HTERT RPE-1 (cell line): ENCODE results near the gene CDH13.

Experiments
- in situ Hi-C: fragments of 300-500 bp; cut with MboI; formaldehyde crosslinking; loops from 4 replicates; pipeline ENCODE4 v1.14.3; 2020; ENCODE audit warnings: low sequenced_read_pairs

The CDH13 gene

DNA sequence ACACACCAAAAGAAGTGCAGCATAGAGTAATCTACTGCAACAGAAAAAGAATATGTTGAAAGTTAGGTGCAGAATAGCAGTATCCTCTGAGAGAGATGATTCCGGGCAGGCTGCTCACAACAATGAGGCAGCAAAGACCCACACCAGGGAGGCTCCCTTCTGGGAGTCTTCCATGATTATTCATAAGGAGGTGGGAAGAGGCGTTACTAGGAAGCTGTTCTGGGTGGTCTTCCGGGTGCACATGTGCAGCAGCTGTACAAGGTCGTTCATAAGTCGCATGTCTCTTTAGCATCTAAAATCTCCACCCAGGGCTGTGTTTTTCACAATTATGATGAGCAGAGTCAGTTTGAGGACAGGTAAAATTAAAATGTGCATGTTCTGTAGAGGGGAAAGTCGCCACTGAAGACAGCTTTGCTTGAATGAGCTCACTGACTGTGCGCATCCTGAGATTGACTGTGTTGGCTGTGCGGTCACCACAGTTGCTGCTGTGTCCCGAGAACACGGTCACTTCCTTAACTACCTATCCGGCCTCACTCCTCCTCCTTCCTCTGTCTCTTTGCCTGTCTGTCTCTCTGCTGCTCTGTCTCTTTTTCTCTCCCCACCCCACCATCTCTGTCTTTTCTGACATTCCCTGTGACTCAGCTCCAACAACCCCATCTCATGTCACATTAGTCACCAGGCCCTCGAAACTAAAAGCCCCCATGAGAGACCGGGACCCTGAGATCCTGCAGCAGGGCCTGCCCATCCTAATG is 1055.5 kb downstream of the CDH13 start:
- in situ Hi-C loops: no loop called here

DNA sequence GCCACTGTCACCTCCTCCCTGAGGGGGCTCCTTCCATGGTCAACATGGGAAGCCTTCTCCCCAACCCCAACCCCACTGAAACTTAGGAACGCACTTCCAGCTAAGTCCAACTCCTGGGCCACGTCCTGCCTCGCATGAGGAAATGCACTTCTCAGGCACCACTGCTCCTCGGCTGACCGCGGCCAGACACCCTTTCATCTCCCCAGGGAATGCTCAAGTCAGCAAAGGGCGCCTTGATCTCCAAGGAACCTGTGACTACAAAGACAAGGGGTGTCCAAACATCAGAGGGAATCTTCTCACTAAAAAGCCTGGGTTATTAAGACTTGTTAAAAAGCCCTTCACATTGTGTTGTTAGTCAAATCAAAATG is 1056.1 kb downstream of the CDH13 start:
- in situ Hi-C loops: no loop called here

DNA sequence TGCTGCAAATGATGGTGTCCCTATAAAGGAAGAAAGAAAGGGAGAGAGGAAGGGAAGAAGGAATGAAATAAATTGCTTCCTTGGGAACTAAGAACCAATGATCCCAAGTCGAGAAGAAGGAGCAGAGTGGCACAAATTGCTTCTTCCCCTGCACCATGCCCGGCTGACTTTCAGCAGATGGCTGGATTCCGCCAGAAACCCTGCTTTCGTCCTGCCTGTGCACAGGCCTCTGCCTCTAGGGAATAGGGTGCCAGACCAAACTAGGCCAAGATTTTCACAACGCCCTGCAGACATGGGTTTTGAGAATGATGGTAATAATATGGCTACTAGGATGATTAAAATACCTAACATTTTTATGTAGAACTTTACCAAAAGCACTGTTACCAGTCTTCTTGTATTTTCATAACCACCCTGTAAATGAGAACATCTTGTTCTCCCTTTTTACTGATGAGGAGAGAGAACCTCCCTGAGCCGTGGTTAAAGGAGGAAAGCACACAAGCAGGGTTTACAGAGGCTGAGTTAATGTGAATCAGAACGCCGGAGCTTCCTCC is 1058.9 kb downstream of the CDH13 start:
- in situ Hi-C loops: no loop called here

DNA sequence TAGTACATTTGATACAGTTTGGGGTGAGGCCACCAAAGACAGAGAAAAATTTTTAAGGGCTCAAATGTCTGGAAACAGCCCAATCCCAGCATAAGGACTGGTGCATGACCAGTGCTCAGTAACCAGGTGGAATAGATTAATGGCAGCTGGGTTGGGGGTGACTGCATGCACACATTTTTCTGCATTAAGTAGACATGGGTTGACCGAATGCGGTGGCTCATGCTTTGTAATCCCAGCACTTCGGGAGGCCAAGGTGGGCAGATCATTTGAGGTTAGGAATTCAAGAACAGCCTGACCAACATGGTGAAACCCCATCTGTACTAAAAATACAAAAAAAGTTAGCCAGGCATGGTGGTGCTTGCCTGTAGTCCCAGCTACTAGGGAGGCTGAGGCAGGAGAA is 1060.0 kb downstream of the CDH13 start:
- in situ Hi-C loops: no loop called here

DNA sequence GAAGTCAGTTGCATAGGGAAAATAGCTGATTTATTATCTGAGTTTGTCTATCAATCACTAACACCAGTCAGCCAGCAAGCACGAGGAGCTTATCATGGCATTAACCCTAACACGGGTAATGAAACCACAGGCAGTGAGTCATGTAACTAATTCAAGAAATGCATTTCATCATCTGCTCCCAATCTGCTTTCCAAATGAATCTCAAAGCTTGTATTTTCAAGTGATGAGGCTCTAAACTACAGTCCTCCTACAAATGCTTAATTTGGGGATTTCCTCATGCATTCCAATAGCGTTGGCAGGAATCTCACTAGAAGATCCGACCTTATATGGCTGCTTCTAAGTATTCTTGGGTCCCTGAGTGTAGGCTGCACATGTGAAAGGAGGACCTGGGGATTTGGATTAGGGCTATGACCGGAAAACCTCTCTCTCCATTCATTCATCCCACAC is 1062.6 kb downstream of the CDH13 start:
- in situ Hi-C loops: no loop called here

DNA sequence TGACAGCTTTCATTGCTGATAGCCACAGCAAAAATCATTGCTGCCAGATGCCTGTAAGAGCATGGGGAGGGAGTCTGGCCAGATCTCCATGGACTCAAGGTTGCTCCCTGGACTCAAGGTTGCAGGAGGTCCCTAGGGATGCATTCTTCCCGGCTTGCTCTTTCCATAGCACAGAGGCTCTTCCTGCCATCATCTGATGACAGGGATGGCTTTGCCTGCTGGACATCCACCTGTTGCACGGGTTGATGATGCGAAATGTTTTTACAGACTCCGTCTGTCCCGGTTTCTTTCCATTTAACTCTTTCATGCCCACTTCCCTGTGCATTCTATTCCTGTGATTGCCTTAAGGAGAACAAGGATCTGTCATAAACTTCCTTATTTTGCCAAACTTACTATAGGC is 1065.5 kb downstream of the CDH13 start:
- in situ Hi-C loops: no loop called here

DNA sequence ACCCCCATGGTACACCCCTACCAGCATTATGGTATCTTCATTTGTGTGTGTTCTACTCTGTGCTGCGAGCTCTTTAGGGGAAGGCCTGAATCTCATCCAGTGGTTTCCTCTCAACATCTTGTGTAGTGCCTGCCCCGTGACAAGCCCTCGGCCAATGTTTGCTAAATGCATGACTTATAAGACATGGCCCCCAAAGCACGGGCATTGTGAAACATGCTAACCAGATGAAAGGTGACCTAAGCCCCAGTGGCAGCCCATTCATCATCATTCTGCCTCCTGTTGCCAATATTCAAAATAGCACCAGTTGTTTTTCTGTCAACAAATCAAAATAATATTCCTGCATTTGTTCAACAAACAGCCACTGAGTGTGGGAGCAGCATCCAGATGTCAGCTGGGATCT is 1072.2 kb downstream of the CDH13 start:
- in situ Hi-C loops: no loop called here

DNA sequence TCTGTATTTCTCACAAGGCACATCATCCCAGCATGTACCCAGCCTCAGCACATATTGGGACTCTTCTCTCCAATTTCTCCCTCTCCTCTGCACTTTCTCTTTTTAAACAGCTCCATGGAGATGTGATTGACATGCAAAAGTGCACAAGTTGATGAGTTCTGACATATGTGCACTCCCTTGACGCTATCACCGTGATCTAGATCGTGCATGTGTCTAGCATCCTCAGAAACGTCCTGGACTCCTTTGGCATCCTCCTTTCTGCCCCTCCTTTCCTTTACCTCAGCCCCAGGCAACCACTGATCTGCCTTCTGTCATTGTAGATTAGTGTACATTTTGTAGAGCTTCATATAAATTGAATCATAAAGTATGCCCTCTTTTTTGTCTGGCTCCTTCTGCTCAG is 1073.0 kb downstream of the CDH13 start:
- in situ Hi-C loops: no loop called here

DNA sequence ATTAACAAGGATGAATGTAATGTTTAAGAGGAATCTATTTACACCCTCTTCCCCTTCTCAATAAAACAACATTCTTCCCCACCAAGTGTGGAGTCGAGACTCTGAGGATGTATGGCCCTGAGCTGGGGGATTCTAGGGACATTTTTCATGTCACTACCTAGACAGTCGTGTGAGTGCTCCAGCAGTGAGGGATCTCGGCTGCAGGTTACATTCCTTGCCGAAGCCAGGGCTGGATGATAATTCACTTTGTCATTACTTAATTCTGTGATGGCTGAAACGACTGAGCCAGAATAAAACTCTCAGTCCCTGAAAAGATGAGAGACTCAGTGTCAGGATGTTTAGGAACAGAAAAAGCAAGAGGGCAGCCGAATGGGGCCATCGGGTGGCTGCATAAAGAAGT is 1074.1 kb downstream of the CDH13 start:
- in situ Hi-C loops: no loop called here

DNA sequence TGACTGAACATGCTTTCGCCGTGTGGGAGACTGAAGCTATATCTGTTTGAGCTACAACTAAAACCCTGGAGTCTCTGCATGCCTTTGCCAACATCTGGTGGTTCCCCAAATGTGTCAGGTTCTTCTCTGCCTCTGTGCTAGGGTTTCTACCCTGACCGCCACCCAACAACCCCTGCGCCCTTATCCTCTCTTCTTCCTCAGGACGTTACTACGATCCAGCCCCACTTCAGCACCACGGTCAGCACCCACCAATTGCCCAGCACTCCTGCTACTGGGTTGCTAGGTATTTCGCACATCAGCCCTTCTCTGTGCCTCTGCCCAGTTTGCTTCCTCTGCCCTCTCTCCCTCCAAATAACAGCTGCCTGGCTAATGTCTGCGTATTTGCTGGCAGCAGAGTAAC is 1074.7 kb downstream of the CDH13 start:
- in situ Hi-C loops: no loop called here

DNA sequence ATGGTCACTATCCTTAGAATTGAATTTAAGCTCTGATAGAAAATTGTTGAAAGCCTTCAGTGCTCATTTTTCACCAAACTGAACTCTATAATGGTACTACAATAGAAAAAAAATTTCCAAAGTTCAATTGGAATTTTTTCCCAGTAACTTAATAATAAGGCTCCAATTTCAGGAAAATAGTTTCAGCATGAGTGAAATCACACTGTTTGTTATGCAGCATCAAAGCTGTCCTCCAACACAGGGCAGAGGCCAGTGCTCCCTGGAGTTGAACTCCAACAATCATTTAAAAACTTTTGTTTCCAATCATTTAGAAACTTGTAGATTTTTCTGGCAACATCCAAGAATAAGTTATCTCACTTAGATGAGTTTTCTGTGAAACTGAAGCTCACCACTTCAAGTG is 1077.9 kb downstream of the CDH13 start:
- in situ Hi-C loops: no loop called here

DNA sequence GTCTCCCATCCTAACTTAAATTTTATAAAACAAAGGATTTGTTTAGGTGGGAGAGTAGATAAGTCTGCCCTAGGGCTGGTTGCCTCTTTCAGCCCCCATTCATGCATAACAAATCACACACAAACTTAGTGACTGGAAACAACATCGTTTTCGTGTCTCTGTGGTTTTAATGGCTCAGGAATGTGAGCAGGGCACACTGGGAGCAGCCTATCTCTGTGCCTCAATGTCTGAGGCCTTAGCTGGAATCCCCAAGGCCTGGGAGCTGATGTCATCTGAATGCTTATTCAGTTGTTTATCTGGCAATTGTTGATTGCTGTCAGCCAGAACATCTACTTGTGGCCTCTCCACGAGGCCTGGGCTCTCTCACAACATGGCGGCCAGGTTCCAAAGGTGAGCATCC is 1079.1 kb downstream of the CDH13 start:
- in situ Hi-C loops: no loop called here

DNA sequence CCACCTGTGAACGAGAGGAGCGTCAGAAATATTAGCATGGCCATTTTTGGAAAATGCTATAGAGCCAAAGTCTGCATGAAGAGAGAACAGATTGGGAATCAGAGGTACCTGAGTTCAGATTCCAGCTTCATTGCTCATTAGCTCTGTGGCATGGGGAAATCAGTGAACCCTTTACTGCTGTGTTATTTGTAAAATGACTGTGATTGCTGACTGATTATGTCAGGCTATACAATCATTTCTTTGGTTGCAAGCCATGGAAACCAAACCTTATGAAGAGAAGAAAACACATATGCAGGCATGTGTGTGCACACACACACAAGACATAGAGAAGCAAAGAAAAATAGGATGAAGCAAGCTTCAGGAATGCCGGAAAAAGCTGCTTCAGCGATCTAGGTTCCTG is 1079.6 kb downstream of the CDH13 start:
- in situ Hi-C loops: no loop called here

DNA sequence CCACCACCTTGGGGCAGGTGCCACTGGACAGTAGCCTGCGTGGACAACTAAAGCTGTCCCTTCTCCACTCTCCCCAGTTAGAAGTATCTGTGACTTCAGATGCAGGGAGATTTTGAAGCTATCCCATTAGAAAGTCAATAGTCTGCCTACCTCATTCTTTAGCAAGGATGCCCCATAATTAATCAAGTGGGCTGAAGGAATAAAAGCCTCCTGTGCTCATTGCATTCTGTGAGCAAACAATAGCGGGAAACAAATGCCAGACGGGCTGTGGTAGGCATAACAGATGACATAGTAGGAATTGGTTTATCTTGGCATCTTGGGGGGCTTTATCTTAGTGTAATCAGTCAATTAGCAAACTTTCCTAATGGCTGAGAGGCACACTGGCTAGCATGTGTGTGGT is 1084.3 kb downstream of the CDH13 start:
- in situ Hi-C loops: no loop called here

DNA sequence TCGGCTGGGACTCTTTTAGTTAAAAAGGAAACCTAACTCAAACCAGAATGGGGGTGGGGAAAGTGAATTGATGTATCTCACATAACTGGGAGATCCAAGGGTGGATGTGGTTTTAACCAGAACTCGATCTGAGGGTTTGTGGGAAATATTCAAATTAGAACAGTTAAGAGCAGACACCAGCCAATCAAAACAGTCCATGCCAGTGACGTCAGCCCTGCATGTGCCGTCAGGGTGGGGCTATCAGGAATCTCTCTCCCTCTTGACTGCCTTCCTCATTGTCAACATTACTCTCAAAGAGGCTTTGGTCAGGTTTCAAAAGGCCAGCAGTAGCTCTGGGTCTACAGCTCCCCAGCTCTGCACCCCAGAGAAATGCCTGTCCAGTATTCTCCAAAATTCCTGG is 1086.8 kb downstream of the CDH13 start:
- in situ Hi-C loops: no loop called here

DNA sequence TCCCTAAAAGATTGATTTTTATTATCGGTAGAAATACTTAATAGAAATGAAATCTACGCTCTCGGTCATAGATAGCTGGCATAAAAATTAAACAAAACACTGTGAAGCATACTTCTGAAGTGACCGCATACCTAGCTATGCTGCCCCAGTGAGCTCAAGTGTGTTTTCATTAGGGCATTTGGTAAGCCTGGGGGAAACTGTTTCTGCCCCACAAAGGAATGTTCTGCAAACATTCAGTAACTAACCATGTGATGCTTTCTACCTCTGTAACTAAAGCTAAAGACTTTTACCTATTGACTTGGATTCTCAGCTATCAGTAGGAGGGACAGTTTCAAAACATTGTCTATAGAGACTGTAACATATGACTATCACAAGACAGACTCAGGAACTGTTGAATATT is 1087.5 kb downstream of the CDH13 start:
- in situ Hi-C loops: no loop called here

DNA sequence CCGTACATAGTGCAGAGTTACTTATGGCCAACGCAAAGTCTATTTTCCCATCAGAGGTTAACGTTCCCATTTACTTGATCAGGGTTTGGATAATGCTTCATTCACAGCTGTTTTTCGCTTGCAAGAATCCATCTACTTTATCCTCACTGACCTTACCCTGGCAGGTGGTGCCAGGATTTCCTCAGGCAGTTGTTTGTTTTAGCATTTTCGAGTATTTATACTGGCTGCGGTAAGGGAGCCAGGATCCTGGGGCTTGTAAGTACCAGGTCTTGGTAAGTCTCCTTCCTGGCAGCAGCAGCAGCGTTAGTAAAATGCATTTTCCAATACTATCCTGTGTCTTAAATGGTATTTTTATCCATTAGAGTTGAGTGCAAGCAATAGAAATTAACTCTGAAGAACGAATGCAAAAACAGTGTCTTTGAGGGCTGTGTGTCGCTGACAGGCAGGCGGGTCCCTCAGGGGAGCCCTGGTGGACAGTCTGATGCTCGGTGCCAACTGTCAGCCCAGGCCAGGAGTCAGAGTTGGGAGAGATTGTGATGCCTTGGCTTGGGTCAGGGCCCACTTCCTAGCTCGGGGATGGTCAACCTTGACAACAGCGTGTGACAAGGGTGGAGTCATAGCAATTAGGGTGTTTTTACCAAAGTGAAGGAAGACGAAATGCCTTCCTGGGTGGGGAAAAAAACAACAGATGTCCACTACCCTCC is 1088.6 kb downstream of the CDH13 start:
- in situ Hi-C loops: no loop called here

DNA sequence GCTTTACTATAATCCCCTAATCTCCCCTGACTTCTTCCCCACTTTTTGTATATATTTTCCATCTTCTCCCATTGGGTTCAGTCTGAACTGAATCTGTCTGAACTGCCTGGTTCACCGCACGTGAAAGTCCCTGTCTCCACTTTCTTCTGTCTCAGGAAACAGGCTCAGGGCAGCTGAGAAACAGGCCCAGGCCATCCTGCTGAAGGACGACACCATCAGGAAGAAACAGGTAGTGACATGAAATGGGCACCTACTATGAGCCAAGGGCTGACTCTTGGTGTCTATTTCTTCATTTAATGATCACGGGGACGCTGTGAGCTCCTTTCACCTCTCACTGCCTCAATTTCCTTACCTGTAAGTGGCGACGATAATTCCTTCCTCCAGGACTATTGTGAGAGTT is 1090.5 kb downstream of the CDH13 start:
- in situ Hi-C loops: no loop called here

DNA sequence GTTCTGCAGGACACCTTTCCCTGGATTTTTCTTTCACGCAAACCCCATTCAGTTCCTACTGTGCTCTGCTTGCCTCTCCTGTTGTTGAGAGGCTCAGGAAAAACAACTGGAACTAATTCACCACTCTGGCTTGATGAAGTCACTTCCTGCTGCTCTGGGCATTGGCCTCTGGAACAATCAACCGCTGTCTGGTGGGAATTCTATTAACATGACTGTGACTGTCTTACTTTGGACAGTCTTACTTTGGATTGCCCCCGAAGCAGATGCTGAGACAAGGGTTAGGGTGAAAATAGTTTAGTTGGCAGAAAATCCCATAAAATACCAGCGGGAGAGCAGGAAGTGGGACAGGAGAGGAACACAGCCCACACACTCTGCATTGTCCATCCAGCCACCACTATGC is 1091.0 kb downstream of the CDH13 start:
- in situ Hi-C loops: no loop called here

DNA sequence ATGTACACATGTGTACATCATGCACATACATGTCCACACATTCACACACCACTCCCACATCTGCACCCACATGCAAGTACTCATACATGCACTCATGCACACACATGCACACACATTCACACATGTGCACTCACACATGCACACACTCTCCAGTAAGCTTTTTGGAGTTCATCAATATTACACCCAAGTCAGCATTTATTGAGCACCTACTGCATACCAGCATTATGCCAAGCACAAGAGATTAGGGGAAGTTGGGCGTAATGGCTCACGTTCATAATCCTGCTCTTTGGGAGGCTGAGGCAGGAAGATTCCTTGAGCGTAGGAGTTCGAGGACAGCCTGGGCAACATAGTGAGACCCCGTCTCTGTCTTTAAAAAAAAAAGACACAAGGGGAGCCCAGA is 1093.4 kb downstream of the CDH13 start:
- in situ Hi-C loops: no loop called here

DNA sequence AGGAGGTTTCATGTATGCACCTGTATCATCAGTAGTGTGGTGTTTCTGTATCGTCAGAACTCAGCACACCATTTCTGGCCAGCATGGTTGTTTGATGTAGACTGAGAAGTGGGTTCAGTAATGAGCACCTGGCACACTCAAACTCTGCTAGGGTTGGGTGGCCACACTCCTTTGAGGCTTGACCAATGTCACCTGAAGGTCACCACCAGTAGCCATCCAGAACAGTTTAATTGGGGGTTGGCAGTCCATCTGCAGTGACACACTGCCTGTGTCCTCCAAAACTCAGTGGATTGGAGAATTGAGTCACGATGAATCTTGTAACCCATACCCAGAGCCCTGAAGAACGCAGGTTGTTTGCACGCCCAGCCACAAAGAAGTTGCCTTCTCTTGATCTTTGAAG is 1094.2 kb downstream of the CDH13 start:
- in situ Hi-C loops: no loop called here

DNA sequence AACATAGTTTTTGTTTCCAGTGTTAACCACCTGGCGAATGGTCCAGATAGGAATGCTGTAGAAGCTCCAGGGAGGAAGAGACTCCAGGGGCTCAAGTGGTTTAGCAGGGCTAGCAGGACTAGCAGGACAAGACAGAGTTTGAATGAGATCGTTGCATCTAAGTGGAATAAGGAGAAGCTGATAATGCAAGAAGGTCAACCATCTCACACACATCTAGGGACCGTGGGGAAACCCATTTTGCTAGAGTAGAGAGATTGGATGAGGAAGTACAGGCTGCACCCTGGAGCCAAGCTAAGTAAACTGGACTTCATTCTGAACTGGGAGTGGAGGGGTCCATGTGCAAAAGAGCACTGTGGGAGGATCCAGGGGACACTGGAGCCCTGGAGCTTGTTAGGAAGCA is 1094.9 kb downstream of the CDH13 start:
- in situ Hi-C loops: no loop called here
